Hematopoietic multipotent progenitor cell (in vitro differentiated cells): ENCODE data around the gene SSH2. TPM values are rescaled to one million over a fixed set of nuclear protein-coding genes. Genes with fewer than 3 reads are reported as not detected.

ENCODE experiments used
- DNase-seq, 3 donors: peaks; one replicate each; pipeline ENCODE4 v3.0.0-alpha.2; 2011 to 2015; ENCODE audit warnings: low read depth in 2 of 3, low spot score in 2 of 3
- total RNA-seq: library from RNA; depleted of rRNA; stranded (reverse); fragments of >200 nt; gene quantifications from one replicate; pipeline ENCODE4 v1.2.3, GENCODE V29; 2012

The SSH2 gene
- total RNA-seq, 1 donor: 19.7 TPM

DNA sequence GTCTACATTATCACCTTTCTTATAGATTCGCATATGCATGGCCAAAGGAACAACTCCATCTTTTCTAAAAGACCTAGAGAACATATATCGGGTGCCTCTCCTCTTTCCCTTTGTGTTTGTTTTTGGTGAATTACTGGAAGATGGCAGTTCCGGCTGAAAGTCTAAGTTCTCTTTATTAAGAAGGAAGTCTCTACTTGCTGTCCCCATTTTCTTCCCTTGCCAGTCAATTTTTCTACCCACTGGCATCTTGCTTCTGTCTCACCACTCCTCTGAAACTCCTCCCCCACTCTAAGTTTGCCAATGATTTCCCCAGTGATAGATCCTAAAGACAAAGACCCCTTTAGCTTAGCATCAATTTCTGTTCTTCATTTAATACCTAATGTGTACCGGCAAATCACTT is 213.5 kb downstream of the SSH2 start:
- DNase-seq: no peak

- no peak for DNase-seq
Observed at GRCh38 chr17:29715680-29716079, 214.3 kb downstream of the SSH2 start.

GRCh38 chr17:29714146-29714545 is 215.9 kb downstream of the SSH2 start:
- no peak for DNase-seq

- DNase-seq: no peak
Observed at GRCh38 chr17:29713626-29714025, 216.4 kb downstream of the SSH2 start.

DNA sequence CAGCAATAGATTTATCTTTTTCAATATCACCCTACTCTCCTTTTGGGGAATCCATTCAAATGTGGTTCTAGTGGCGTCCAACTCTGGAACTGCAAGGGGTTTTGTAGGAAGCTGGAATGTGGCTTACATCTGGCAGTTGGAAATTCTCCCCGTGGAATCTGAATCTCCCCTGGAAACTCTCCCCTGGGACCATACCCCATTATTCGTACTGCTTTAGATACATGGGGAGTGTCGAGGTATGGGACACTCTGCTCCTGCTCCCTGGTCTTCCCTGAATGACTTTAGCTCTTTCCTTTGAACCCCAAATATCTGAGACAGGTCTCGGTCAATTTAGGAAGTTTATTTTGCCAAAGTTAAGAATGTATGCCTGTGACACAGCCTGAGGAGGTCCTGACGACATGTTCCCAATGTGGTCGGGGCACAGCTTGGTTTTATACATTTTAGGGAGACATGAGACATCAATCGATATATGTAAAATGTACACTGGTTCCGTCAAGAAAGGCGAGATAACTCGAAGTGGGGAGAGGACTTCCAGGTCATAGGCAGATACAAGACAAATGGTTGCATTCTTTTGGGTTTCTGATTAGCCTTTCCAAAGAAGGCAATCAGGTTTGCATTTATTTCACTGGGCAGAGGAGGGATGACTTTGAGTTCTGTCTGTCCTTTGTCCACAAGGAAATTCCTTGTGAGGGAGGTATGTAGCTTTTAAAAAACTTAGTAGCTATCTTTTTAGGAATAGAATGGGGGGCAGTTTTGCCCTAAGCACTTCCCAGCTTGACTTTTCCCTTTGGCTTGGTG is 218.2 kb downstream of the SSH2 start:
- no peak for DNase-seq

DNA sequence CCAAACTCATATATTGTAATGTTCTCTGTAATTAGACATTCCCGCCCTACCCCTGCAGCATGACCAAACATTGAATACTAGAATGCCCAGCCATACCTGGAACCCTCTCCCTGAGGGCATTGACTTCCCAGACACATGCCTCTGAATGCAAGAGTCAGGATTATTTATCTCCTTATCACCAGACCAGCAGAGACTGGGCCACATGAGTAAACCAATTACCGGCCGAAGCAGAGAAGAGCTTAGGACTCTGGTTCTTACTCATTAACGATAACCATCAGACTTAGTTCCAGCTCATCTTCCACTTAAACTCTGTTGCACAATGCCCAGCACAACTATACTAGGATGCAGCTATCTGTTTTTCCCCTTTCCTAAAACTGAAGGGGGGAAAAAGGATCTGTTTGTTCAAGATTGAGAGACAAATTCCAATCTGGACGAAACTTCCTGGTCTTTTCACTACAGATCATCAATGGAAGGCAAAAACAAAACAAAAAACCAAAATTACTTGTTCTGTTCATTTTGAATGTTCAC is 219.1 kb downstream of the SSH2 start:
- DNase-seq: no peak

- no peak for DNase-seq
Observed at GRCh38 chr17:29710520-29710884, 219.5 kb downstream of the SSH2 start.

DNA sequence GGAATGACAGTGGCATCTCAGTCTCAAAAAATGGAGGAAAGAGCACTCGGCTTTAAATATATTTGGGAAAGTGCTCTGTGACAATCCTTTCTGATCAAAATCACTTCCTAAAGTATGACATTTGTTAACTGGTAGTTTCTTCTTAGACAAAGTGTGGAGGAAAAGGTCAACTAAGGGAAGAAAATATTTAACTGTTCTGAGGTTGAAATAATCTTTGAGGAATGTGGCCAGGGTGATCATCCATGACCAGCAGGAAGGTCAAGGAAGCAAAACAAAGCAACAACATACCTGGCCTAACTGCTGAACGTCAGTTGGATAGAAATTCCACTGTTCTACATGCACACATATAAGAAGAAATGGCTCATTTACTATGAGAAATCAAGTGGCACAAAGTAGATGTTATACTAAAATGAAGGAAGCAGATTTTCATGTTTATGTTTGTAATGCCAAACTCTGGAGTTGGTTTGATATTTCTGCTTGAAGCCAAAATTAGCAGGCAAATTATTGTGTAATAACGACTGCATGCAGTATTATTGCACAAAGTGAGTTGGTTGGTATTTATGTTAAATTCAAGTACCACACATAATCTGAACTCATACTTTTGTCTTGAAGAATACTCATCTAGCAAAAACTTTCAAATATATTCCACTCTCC is 220.0 kb downstream of the SSH2 start:
- no peak for DNase-seq

GRCh38 chr17:29707212-29707571 is 222.8 kb downstream of the SSH2 start:
- DNase-seq: no peak

GRCh38 chr17:29706045-29706431 is 224.0 kb downstream of the SSH2 start:
- no peak for DNase-seq

DNA sequence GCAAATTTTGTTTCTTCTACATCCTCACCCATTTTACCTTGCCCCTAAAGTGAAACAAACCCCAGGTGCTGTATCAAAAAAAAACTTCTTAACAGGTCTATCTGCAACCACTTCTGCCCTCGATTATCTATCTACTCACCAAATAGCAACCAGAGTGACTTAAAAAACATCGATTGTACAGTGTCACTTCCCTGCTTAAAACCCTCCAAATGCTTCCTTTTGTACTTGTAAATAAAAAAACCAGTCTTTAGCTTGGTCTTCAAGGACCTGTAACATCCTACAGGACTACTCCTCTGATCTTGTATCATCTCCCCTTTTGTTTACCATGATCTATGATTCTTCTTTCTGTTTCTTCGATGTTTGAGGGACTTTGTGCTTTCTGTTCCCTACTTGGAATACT is 224.6 kb downstream of the SSH2 start:
- DNase-seq: no peak

DNA sequence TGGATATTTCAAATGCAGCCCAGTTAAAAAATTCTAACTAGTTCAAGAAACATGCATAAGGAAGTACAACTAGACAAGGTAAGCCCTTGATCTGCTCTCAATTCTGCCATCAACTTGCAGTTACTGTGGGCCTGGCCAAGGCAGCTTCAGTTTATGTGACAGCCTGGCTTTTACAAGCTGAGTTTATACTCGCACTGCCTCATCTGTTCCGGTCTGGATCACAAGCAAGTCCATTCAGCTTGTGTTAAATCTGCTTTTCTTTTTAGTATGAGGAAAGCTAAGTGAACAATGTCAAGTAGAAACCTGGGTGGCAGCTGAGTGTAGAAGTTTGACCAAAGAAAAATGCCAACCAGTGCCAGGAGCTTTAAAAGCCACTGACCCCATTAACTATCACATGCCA is 230.7 kb downstream of the SSH2 start:
- no peak for DNase-seq

DNA sequence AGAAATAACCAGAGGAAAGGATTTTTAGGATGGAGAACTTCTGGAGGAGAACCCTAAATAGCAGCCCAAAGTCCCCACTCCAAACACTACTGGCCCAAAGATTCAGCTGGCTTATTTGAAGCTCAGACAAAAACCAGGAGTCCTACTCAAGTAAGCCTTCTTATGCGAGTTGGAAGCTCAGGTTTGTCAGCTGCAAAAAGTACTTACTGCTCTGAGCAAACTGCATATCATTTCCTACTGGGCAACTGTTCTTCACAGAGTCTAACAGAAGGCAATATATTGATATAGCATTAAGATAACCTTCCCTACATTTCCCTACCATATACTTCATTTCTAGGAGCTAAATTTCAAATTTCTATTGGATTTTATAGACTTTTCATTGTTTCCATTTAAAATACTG is 231.2 kb downstream of the SSH2 start:
- DNase-seq: no peak

- no peak for DNase-seq
Observed at GRCh38 chr17:29698019-29698777, 231.8 kb downstream of the SSH2 start.

DNA sequence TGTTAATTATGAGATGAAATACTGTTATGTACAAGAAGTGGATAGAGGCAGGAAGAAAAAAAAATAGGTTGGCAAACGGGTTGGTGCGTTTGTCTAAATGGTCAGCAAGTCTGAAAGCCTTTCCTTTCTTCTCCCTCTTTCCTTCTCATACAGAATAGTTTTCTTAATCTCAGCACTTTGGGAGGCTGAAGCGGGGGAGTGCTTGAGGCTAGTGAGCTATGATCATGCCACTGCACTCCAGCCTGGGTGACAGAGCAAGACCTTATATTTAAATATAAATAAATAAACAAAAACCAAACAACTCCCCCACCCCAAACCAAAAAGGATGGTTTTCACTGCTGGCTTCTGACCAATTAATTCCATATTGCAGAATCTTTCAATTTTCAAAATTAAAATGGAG is 232.7 kb downstream of the SSH2 start:
- no peak for DNase-seq

GRCh38 chr17:29694918-29695563 is 235.0 kb downstream of the SSH2 start:
- no peak for DNase-seq

- DNase-seq: no peak
Observed at GRCh38 chr17:29693751-29694150, 236.3 kb downstream of the SSH2 start.

DNA sequence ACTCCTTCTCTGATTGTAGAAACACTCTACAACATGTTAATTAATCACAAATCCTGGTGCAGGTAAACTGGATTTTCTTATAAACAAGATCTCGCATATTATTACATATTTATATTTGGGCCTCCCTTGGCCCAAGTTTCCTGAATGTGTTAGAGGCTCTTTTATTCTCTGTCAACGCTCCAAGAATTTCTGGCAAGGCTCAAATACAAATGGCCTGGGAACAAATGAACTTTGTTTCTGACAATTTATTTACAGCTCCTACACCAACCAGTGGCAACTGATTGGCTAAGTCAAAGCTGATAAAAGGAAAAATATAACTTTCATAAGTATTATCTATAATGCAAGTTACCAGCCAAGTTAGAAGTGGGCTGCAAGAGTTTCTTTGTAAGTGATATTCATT is 242.4 kb downstream of the SSH2 start:
- DNase-seq: no peak

GRCh38 chr17:29686993-29687590 is 242.9 kb downstream of the SSH2 start:
- no peak for DNase-seq

DNA sequence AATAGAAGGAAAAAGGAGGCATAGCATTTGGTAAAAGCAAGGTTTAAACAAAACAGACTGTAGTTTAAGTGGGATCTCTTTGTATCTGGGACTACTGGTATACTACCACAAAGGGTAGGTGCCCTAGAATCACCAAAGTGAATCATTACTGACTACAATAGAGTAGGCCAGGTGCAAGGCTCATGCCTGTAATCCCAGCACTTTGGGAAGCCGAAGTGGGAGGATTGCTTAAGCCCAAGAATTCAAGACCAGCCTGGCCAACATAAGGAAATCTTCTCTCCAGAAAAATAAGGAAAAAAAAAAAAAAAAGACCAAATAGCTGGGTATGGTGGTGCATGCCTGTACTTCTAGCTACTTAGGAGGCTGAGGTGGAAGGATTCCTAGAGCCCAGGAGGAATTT is 246.5 kb downstream of the SSH2 start:
- DNase-seq: no peak

GRCh38 chr17:29682987-29683386 is 247.0 kb downstream of the SSH2 start:
- DNase-seq: no peak
